HepG2 (cell line): ENCODE data around the gene HLF. TPM values are rescaled to one million over a fixed set of nuclear protein-coding genes. Genes with fewer than 3 reads are reported as not detected.

ENCODE experiments used
- AKAP8 ChIP-seq: sonication (generic); formaldehyde crosslinking; IDR thresholded peaks from 2 replicates; pipeline ENCODE4 v1.5.1; 2020; ENCODE audit warnings: mild to moderate bottlenecking, missing genetic modification reagents
- ATF1 ChIP-seq: IDR thresholded peaks from 2 replicates; pipeline ENCODE4 v1.6.1; 2016; ENCODE audit warnings: mild to moderate bottlenecking, control low read depth
- ATF5 ChIP-seq: sonication (generic); formaldehyde crosslinking; IDR thresholded peaks from 2 replicates; pipeline ENCODE4 v1.4.0; 2020; ENCODE audit warnings: mild to moderate bottlenecking, low read depth, missing genetic modification reagents
- CENPT ChIP-seq: sonication (generic); formaldehyde crosslinking; IDR thresholded peaks from 2 replicates; pipeline ENCODE4 v1.8.0; 2022; ENCODE audit warnings: low read depth, mild to moderate bottlenecking, moderate library complexity, missing genetic modification reagents
- ETS1 ChIP-seq: sonication (generic); formaldehyde crosslinking; IDR thresholded peaks from 2 replicates; pipeline ENCODE4 v1.4.0; 2020; ENCODE audit warnings: missing genetic modification reagents
- FOXC1 ChIP-seq: sonication (generic); formaldehyde crosslinking; IDR thresholded peaks from 2 replicates; pipeline ENCODE4 v1.8.0; 2022; ENCODE audit warnings: mild to moderate bottlenecking, missing genetic modification reagents, borderline replicate concordance
- HOXA9 ChIP-seq: sonication (generic); formaldehyde crosslinking; IDR thresholded peaks from 2 replicates; pipeline ENCODE4 v1.8.1; 2022; ENCODE audit warnings: missing genetic modification reagents, mild to moderate bottlenecking, moderate library complexity, borderline replicate concordance
- JUNB ChIP-seq: sonication (generic); formaldehyde crosslinking; IDR thresholded peaks from 2 replicates; pipeline ENCODE4 v1.8.0; 2022; ENCODE audit warnings: missing genetic modification reagents, mild to moderate bottlenecking, borderline replicate concordance
- KLF11 ChIP-seq: IDR thresholded peaks from 2 replicates; pipeline ENCODE4 v1.6.1; 2016; ENCODE audit warnings: missing compliant biosample characterization
- LCORL ChIP-seq, 2 experiments: fragments of 450-650 bp in 1 of 2; sonication (generic) in 1 of 2; formaldehyde crosslinking in 1 of 2; IDR thresholded peaks; 2 replicates each; pipeline versions ENCODE4 v1.5.0 to v1.6.1; 2017 to 2020; ENCODE audit warnings: antibody characterized with exemption in 1 of 2, missing genetic modification reagents in 1 of 2
- MED1 ChIP-seq: sonication (generic); formaldehyde crosslinking; IDR thresholded peaks from 2 replicates; pipeline ENCODE4 v1.4.0; 2020; ENCODE audit warnings: missing genetic modification reagents
- MTF2 ChIP-seq: sonication (generic); formaldehyde crosslinking; IDR thresholded peaks from 2 replicates; pipeline ENCODE4 v1.5.0; 2020; ENCODE audit warnings: missing genetic modification reagents, borderline replicate concordance
- NR0B2 ChIP-seq: sonication (generic); formaldehyde crosslinking; IDR thresholded peaks from 2 replicates; pipeline ENCODE4 v1.4.0; 2020; ENCODE audit warnings: mild to moderate bottlenecking, missing genetic modification reagents
- SMAD9 ChIP-seq: sonication (generic); formaldehyde crosslinking; IDR thresholded peaks from 2 replicates; pipeline ENCODE4 v1.5.1; 2020; ENCODE audit warnings: mild to moderate bottlenecking, missing genetic modification reagents
- SOX13 ChIP-seq, 3 experiments: fragments of 450-650 bp in 1 of 3; sonication (generic) in 1 of 3; formaldehyde crosslinking in 1 of 3; IDR thresholded peaks in 2 of 3; conservative IDR thresholded peaks in 1 of 3; 2 replicates each; pipeline versions ENCODE4 v1.5.0 to v1.6.1; 2016 to 2020; ENCODE audit warnings: antibody characterized with exemption in 1 of 3, mild to moderate bottlenecking in 1 of 3, missing compliant biosample characterization in 1 of 3, missing genetic modification reagents in 1 of 3, moderate library complexity in 1 of 3
- THYN1 ChIP-seq: sonication (generic); formaldehyde crosslinking; IDR thresholded peaks from 2 replicates; pipeline ENCODE4 v1.8.1; 2023; ENCODE audit warnings: low read depth, mild to moderate bottlenecking, moderate library complexity, missing genetic modification reagents, borderline replicate concordance
- ZBTB43 ChIP-seq: sonication (generic); formaldehyde crosslinking; conservative IDR thresholded peaks from 2 replicates; pipeline ENCODE4 v1.4.0; 2020; ENCODE audit warnings: missing genetic modification reagents
- ZFP41 ChIP-seq: sonication (generic); formaldehyde crosslinking; IDR thresholded peaks from 2 replicates; pipeline ENCODE4 v1.4.0; 2020; ENCODE audit warnings: mild to moderate bottlenecking, missing genetic modification reagents, borderline replicate concordance
- ZNF232 ChIP-seq: sonication (generic); formaldehyde crosslinking; IDR thresholded peaks from 2 replicates; pipeline ENCODE4 v1.4.0; 2020; ENCODE audit warnings: missing genetic modification reagents, borderline replicate concordance
- ZNF530 ChIP-seq: sonication (generic); formaldehyde crosslinking; IDR thresholded peaks from 2 replicates; pipeline ENCODE4 v1.5.0; 2020; ENCODE audit warnings: low read depth, mild to moderate bottlenecking, missing genetic modification reagents
- ZNF557 ChIP-seq: sonication (generic); formaldehyde crosslinking; IDR thresholded peaks from 2 replicates; pipeline ENCODE4 v1.4.0; 2020; ENCODE audit warnings: missing genetic modification reagents
- polyA plus RNA-seq, 8 experiments: library from polyadenylated mRNA; depleted of rRNA in 3 of 8; stranded (reverse) in 7 of 8; unstranded in 1 of 8; fragments of >200 nt; fragmentation: Illumina TruSeq in 4 of 8; extraction: Trizol in 4 of 8; gene quantifications; 2 replicates each; pipeline versions ENCODE4 v1.2.1 to v1.2.3, GENCODE V29; 2011 to 2016; ENCODE audit warnings: low read depth in 4 of 8, missing spikeins in 1 of 8, mixed read lengths in 1 of 8; ENCODE audit not compliant: insufficient read depth in 1 of 8
- total RNA-seq, 5 experiments: library from RNA; depleted of rRNA; stranded (reverse); fragments of >200 nt; fragmentation: Illumina TruSeq; extraction: Trizol; gene quantifications; 2 replicates each; pipeline ENCODE4 v1.2.3, GENCODE V29; 2016; ENCODE audit warnings: low read depth in 1 of 5
- TF ChIP-seq, protein P1 (sequence below): sonication (generic); formaldehyde crosslinking; IDR thresholded peaks from 2 replicates; pipeline ENCODE4 v1.8.0; 2022; ENCODE audit warnings: missing genetic modification reagents, mild to moderate bottlenecking, inconsistent platforms, borderline replicate concordance

Gene HLF
- total and polyA plus RNA-seq, 2 of the 13 experiments (the other 11 are each of a cell fraction or from before 2014, with no cell fraction given), result 202 to 346 TPM

GRCh38 chr17:55238179-55238930 is 26.4 kb upstream of the HLF start (continued):
- TF ChIP-seq SOX13 (IDR thresholded peaks at IDR 0.05) (no peak), SOX13 (CRISPR knock-in tag; conservative IDR thresholded peaks at IDR 0.05 in 1 of 2, IDR thresholded peaks at IDR 0.05 in 1 of 2) (peak in 1 of 2 experiments; percentile 43; a peak in 1 of 4 replicates), CENPT (no peak), ATF1 (CRISPR knock-in tag) (no peak), ATF5 (CRISPR knock-in tag) (0 out of 2 replicates have a peak, but pooled peaks have one; percentile 66), AKAP8 (no peak), ZNF557 (peak; percentile 89; the same call in 1 of the 2 replicates), SMAD9 (CRISPR knock-in tag) (peak; percentile 48; the same call in 1 of the 2 replicates), MED1 (CRISPR knock-in tag) (peak; percentile 85), ZBTB43 (CRISPR knock-in tag) (peak; percentile 66), HOXA9 (CRISPR knock-in tag) (peak; percentile 69; the same call in 1 of the 2 replicates), JUNB (no peak), ZNF530 (CRISPR knock-in tag) (no peak), MTF2 (CRISPR knock-in tag) (no peak), FOXC1 (CRISPR knock-in tag) (peak; percentile 96), ZFP41 (CRISPR knock-in tag) (peak; percentile 88; the same call in 1 of the 2 replicates), LCORL (IDR thresholded peaks at IDR 0.05) (no peak), LCORL (CRISPR knock-in tag; IDR thresholded peaks at IDR 0.05) (peak; percentile 49; the same call in 1 of the 2 replicates), KLF11 (CRISPR knock-in tag) (0 out of 2 replicates have a peak, but pooled peaks have one; percentile 18), ZNF232 (CRISPR knock-in tag) (peak; percentile 95), THYN1 (CRISPR knock-in tag) (no peak), NR0B2 (CRISPR knock-in tag) (peak; percentile 98), ETS1 (CRISPR knock-in tag) (no peak)
- TF ChIP-seq, protein P1, sequence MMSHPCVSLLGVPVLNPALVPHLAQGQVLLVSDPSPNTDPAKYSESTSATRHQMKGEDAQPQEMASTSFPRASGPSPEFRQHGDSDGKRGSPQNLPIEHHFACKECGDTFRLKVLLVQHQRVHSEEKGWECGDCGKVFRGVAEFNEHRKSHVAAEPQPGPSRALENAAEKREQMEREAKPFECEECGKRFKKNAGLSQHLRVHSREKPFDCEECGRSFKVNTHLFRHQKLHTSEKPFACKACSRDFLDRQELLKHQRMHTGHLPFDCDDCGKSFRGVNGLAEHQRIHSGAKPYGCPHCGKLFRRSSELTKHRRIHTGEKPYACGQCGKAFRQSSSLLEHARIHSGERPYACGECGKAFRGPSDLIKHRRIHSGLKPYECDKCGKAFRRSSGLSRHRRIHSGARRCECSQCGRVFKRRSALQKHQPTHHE (CRISPR knock-in tag), result peak; percentile 96
